HG03378 (cell line): Measurements from ENCODE around the gene AMH.

ENCODE experiments used
- ATAC-seq: cut with Tn5 transposase; IDR thresholded peaks from one replicate; pipeline ENCODE4 v1.9.1; 2021; ENCODE audit warnings: mild to moderate bottlenecking, moderate library complexity; ENCODE audit not compliant: unreplicated experiment

AMH gene

GRCh38 chr19:2234996-2235380 is 14.1 kb upstream of the AMH start:
- ATAC-seq: no peak

DNA sequence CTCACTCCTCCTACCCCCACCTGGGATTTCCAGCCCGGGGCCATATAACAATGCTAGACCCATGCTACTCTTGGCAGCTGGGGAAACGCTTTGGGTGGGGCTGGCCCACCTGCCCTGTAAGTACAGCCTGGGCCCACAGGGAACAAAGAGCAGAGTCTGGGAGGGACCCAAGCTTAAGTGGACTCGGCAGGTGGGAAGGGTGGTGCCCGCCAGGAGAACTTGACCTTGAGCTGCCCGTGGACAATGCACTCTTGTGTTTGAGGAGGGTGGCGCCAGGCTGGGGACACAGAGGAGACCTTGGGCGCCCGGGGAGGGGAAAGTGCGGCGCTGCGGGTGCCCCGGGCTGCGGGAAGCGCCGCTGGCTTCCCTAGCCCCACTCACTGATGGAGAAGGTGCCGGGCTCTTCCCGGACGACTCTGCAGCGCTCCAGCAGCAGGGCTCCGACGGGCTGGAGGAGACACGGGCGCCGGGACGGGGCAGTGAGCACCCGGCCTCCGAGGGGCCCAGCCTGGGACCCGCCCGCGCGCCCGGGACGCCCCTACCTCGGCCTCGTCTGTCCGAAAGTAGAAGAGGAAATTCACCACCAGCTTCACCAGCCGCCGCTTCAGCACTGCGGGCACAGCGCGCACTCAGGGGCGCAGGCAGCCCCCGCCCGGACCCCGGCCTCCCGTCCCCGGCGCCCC is 13.6 kb upstream of the AMH start:
- no peak for ATAC-seq

DNA sequence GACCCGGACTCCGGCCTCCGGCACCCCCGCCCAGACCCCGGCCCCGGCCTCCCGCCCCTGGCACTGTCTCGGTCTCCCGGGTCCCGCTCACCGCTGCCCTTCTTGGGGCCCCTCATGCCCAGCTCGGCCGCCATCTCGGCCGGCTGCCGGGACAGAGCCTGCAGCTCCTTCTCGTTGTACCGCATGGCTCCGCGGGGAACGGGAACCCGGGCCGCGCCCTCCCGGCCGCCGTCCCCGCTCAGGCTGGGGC is 13.1 kb upstream of the AMH start:
- ATAC-seq: peak; percentile 11

GRCh38 chr19:2236314-2237050 is 12.6 kb upstream of the AMH start, which contains the start of the genes PLEKHJ1 and SF3A2:
PLEKHJ1 (minus strand) TSS chr19:2236329; CDS start chr19:2236248, 81 bp downstream.
SF3A2 (plus strand) TSS chr19:2236824; CDS start chr19:2243419, 6,595 bp downstream.
- ATAC-seq: peak; percentile 71

GRCh38 chr19:2237051-2237868 is 11.9 kb upstream of the AMH start:
- ATAC-seq: peak; percentile 5

DNA sequence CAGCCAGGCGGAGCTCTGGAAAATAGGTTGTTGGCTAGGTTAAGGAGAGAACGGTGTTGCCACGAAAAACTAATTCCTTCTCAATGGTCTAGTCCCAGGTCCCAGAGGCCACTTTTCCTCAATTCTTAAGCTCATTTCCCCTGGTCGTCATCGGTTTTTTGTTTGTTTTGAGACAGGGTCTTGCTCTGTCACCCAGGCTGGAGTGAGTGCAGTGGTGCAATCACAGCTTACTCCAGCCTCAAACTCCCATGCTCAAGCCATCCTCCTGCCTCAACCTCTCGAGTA is 11.3 kb upstream of the AMH start:
- ATAC-seq: no peak

- no peak for ATAC-seq
These were observed 9.9 kb upstream of the AMH start for GRCh38 chr19:2239173-2239572.

GRCh38 chr19:2239771-2240770 is 9.1 kb upstream of the AMH start:
- no peak for ATAC-seq

- no peak for ATAC-seq
These were observed 8.0 kb upstream of the AMH start for GRCh38 chr19:2240881-2241760.

DNA sequence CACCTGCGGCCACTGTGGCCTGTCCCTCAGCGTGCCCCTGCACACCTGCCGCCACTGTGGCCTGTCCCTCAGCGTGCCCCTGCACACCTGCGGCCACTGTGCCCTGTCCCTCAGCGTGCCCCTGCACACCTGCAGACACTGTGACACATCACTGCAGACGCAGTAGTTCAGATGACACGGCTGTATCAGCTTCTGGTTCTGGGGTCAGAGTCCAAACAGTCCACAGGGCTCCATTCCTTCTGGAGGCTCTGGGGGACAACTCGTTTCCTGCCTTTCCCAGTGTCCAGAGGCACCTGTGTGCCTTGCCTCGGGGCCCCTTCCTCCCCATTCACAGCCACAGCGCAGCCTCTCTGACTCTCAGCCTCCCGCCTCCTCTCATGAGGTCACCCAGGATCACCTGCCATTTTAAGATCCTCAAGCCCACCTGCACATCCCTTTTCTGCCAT is 7.0 kb upstream of the AMH start:
- ATAC-seq: no peak

GRCh38 chr19:2242816-2243215 is 6.3 kb upstream of the AMH start:
- no peak for ATAC-seq

DNA sequence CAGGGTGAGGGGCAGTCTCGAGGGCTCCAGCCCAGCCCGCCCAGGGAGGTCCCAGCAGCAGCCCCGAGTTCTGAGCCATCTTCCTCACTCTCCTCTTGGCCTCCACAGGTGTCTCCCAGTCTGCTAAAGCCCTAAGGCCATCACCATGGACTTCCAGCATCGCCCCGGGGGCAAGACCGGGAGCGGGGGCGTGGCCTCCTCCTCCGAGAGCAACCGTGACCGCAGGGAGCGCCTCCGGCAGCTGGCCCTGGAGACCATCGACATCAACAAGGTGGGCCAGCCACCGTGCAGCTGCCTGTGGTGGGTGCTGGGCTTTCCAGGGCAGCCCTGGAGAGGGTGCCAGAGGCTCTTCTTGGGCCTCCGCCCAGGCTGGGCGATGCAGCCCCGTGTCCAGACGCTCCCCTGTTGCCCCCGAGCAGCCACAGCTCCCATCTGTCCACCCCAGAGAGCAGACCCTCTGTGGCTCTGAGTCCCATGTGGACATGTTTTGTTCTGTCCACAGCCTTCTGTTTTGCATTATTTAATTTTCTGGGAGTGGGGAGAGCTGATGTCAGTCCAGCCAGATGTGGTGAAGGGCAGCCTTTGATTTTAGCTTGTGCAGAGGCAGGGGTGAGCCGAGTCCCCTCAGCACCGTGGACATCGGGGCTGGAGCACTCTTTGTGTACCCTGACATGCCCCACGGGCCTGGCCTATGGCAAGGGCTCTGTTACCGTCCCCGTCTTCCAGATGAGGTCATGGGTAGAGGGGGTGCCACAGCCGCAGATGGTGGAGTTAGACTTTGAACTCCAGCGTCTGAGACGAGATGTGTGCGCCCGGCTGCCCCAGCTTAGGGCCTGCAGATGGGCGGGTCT is 5.6 kb upstream of the AMH start:
- ATAC-seq: no peak

DNA sequence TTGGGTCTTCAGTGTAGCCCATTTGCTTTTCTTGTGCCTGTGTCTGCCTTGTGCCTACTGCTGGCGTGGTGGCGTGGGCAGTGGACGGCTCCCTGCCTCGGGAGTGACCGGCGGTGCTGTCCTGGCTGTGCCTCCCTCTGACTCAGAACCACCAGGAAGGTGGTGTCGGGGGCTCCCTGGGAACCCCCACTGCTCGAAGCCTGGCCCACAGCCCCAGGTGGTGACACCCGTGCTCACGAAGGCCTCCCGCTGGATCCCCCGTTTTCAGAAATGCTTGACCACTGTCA is 5.1 kb upstream of the AMH start:
- ATAC-seq: no peak

DNA sequence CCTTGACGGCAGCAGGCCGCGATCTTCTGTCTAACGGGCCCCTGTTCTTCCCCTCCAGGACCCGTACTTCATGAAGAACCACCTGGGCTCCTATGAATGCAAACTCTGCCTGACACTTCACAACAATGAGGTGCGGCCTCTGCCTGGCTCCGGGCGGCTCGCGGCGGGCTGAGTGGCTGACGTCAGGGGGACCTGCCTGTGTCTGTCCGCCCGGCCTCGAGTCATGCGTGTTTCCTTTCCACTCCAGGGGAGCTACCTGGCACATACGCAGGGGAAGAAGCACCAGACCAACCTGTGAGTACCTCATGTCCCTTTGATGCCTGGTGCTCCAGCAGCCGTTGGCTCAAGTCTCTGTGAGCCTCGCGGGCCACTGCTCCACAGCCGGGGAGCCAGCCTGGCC is 4.6 kb upstream of the AMH start:
- ATAC-seq: no peak

- ATAC-seq: no peak
These were observed 3.9 kb upstream of the AMH start for GRCh38 chr19:2245273-2245672.

- ATAC-seq: no peak
These were observed 3.0 kb upstream of the AMH start for GRCh38 chr19:2246014-2246620.

- ATAC-seq: no peak
These were observed 2.2 kb upstream of the AMH start for GRCh38 chr19:2246801-2247361.

GRCh38 chr19:2247433-2248101 is 1.6 kb upstream of the AMH start:
- no peak for ATAC-seq
